Measurements from ENCODE around the gene APOA1. TPM values are rescaled to one million over a fixed set of nuclear protein-coding genes. Genes with fewer than 3 reads are reported as not detected.
A peak's percentile ranks its signal among the peaks of the same experiment; 100 is the strongest.

APOA1 gene
- 100 to 1,000 TPM in 3 of 4 donors, 10 to 100 TPM in 1; 99.5 to 171 (median 133) TPM for polyA plus RNA-seq (ENCODE audit: insufficient read length in 4 of 4)

- no peak for DNase-seq (ENCODE audit: low read depth in 4 of 4, low spot score in 2 of 4)
Measured at GRCh38 chr11:116837231-116838091, at the start of gene APOA1. Gene APOA1, minus strand, starts transcription at chr11:116837622. Its CDS starts 235 bp downstream, at chr11:116837387.

- DNase-seq (ENCODE audit: low read depth in 4 of 4, low spot score in 2 of 4), result no peak
Measured at GRCh38 chr11:116885951-116886655, 48.7 kb upstream of the APOA1 start.

GRCh38 chr11:116882386-116882785 is 45.0 kb upstream of the APOA1 start:
- DNase-seq (ENCODE audit: low read depth in 4 of 4, low spot score in 2 of 4), result no peak

- peak in 1 of 4 donors; percentile 21 for DNase-seq (ENCODE audit: low read depth in 4 of 4, low spot score in 2 of 4)
Measured at GRCh38 chr11:116881143-116881542, 43.7 kb upstream of the APOA1 start.

GRCh38 chr11:116879800-116880625 is 42.6 kb upstream of the APOA1 start:
- DNase-seq (ENCODE audit: low read depth in 4 of 4, low spot score in 2 of 4), result peak; percentile 36 to 77 (median 44)

- DNase-seq (ENCODE audit: low read depth in 4 of 4, low spot score in 2 of 4), result no peak
Measured at GRCh38 chr11:116876656-116877055, 39.2 kb upstream of the APOA1 start.

GRCh38 chr11:116875194-116875593 is 37.8 kb upstream of the APOA1 start:
- DNase-seq (ENCODE audit: low read depth in 4 of 4, low spot score in 2 of 4), result no peak

GRCh38 chr11:116874251-116874650 is 36.8 kb upstream of the APOA1 start:
- no peak for DNase-seq (ENCODE audit: low read depth in 4 of 4, low spot score in 2 of 4)

GRCh38 chr11:116873381-116873780 is 36.0 kb upstream of the APOA1 start:
- DNase-seq (ENCODE audit: low read depth in 4 of 4, low spot score in 2 of 4), result no peak

- DNase-seq (ENCODE audit: low read depth in 4 of 4, low spot score in 2 of 4), result no peak
Measured at GRCh38 chr11:116871248-116871647, 33.8 kb upstream of the APOA1 start.

- no peak for DNase-seq (ENCODE audit: low read depth in 4 of 4, low spot score in 2 of 4)
Measured at GRCh38 chr11:116870054-116870453, 32.6 kb upstream of the APOA1 start.

- no peak for DNase-seq (ENCODE audit: low read depth in 4 of 4, low spot score in 2 of 4)
Measured at GRCh38 chr11:116869610-116870009, 32.2 kb upstream of the APOA1 start.

GRCh38 chr11:116868066-116868465 is 30.6 kb upstream of the APOA1 start:
- DNase-seq (ENCODE audit: low read depth in 4 of 4, low spot score in 2 of 4), result no peak

- no peak for DNase-seq (ENCODE audit: low read depth in 4 of 4, low spot score in 2 of 4)
Measured at GRCh38 chr11:116867619-116868018, 30.2 kb upstream of the APOA1 start.

- no peak for DNase-seq (ENCODE audit: low read depth in 4 of 4, low spot score in 2 of 4)
Measured at GRCh38 chr11:116866804-116867455, 29.5 kb upstream of the APOA1 start.

GRCh38 chr11:116865696-116866095 is 28.3 kb upstream of the APOA1 start:
- no peak for DNase-seq (ENCODE audit: low read depth in 4 of 4, low spot score in 2 of 4)

- no peak for DNase-seq (ENCODE audit: low read depth in 4 of 4, low spot score in 2 of 4)
Measured at GRCh38 chr11:116864531-116864930, 27.1 kb upstream of the APOA1 start.

- no peak for DNase-seq (ENCODE audit: low read depth in 4 of 4, low spot score in 2 of 4)
Measured at GRCh38 chr11:116862951-116863350, 25.5 kb upstream of the APOA1 start.

GRCh38 chr11:116862185-116862584 is 24.8 kb upstream of the APOA1 start:
- no peak for DNase-seq (ENCODE audit: low read depth in 4 of 4, low spot score in 2 of 4)

- no peak for DNase-seq (ENCODE audit: low read depth in 4 of 4, low spot score in 2 of 4)
Measured at GRCh38 chr11:116861539-116861938, 24.1 kb upstream of the APOA1 start.

Data from left renal cortex interstitium (tissue), 4 donors.